GM12865 (cell line): ENCODE measurements around the gene ITPR1.

Experiments
- DNase-seq: peaks from one replicate; pipeline ENCODE4 v3.0.0; 2010; ENCODE audit warnings: low read depth
- H3K4me3 ChIP-seq: 2 replicates; pipeline ENCODE4 v1.5.1; 2011; ENCODE audit warnings: mild to moderate bottlenecking, low read depth, low read length, control low read depth
- CTCF ChIP-seq: IDR thresholded peaks from 2 replicates; pipeline ENCODE4 v1.5.1; 2011; ENCODE audit warnings: low read length, control low read depth, low read depth, inconsistent platforms; ENCODE audit not compliant: insufficient read depth; ENCODE audit errors: missing control alignments

ITPR1 gene

GRCh38 chr3:4643904-4644547 is 150.9 kb downstream of the ITPR1 start:
- TF ChIP-seq CTCF: no peak
- DNase-seq: no peak
- H3K4me3 ChIP-seq: no peak overlapping the region

- no peak for TF ChIP-seq CTCF
- H3K4me3 ChIP-seq: no peak overlapping the region
- no peak for DNase-seq
Measured at GRCh38 chr3:4644951-4645350, 151.8 kb downstream of the ITPR1 start.

GRCh38 chr3:4645468-4645867 is 152.3 kb downstream of the ITPR1 start:
- DNase-seq: no peak
- no peak for TF ChIP-seq CTCF
- H3K4me3 ChIP-seq: no peak overlapping the region

GRCh38 chr3:4647411-4647810 is 154.3 kb downstream of the ITPR1 start:
- TF ChIP-seq CTCF: no peak
- no peak overlapping the region for H3K4me3 ChIP-seq
- no peak for DNase-seq

- DNase-seq: no peak
- TF ChIP-seq CTCF: no peak
- no peak overlapping the region for H3K4me3 ChIP-seq
Measured at GRCh38 chr3:4655145-4656045, 162.2 kb downstream of the ITPR1 start.

- DNase-seq: peak; percentile 16
- H3K4me3 ChIP-seq: no peak overlapping the region
- peak; percentile 17 for TF ChIP-seq CTCF
Measured at GRCh38 chr3:4656059-4656458, 162.9 kb downstream of the ITPR1 start.
